K562 (cell line): ENCODE results near the gene NAT14. TPM values are rescaled to one million over a fixed set of nuclear protein-coding genes. Genes with fewer than 3 reads are reported as not detected.

ENCODE experiments used
- ATF1 ChIP-seq, 2 experiments: fragments of 450-650 bp in 1 of 2; IDR thresholded peaks; 2 replicates each; pipeline ENCODE4 v1.6.1; 2016; ENCODE audit warnings: missing compliant biosample characterization in 1 of 2, missing genetic modification characterization in 1 of 2
- ATF2 ChIP-seq: sonication (generic); formaldehyde crosslinking; IDR thresholded peaks from 2 replicates; pipeline ENCODE4 v1.8.1; 2022; ENCODE audit warnings: missing genetic modification reagents
- BCOR ChIP-seq: fragments of 450-650 bp; IDR thresholded peaks from 2 replicates; pipeline ENCODE4 v1.6.1; 2016
- EGR1 ChIP-seq: fragments of 450-650 bp; conservative IDR thresholded peaks from 2 replicates; pipeline ENCODE4 v1.6.1; 2017; ENCODE audit warnings: mild to moderate bottlenecking
- ELF1 ChIP-seq: fragments of 200-800 bp; sonication (Bioruptor generic); IDR thresholded peaks from 2 replicates; pipeline ENCODE4 v1.6.1; 2016; ENCODE audit warnings: missing genetic modification characterization, missing compliant biosample characterization
- ETV5 ChIP-seq: sonication (generic); formaldehyde crosslinking; IDR thresholded peaks from 2 replicates; pipeline ENCODE4 v1.4.0; 2020; ENCODE audit warnings: low read depth, mild to moderate bottlenecking, missing genetic modification reagents
- FIP1L1 ChIP-seq: fragments of 200-400 bp; formaldehyde crosslinking; IDR thresholded peaks from 2 replicates; pipeline ENCODE4 v1.6.1; 2018; ENCODE audit warnings: mild to moderate bottlenecking, low read depth, low read length; ENCODE audit not compliant: poor library complexity, severe bottlenecking
- KDM4B ChIP-seq, 2 experiments: fragments of 450-650 bp in 1 of 2; sonication (generic) in 1 of 2; IDR thresholded peaks; 2 replicates each; pipeline ENCODE4 v1.6.1; 2016 to 2017; ENCODE audit warnings: borderline replicate concordance in 2 of 2, antibody characterized with exemption in 1 of 2, low read depth in 1 of 2, mild to moderate bottlenecking in 1 of 2
- MTA1 ChIP-seq: fragments of 450-650 bp; IDR thresholded peaks from 2 replicates; pipeline ENCODE4 v1.6.1; 2017; ENCODE audit warnings: borderline replicate concordance
- POLR2A ChIP-seq: fragments of 450-650 bp; conservative IDR thresholded peaks from 2 replicates; pipeline ENCODE4 v1.6.1; 2016
- RB1 ChIP-seq: fragments of 450-650 bp; IDR thresholded peaks from 2 replicates; pipeline ENCODE4 v1.6.1; 2017; ENCODE audit warnings: low read depth, mild to moderate bottlenecking
- ZBTB33 ChIP-seq: sonication (generic); formaldehyde crosslinking; IDR thresholded peaks from 2 replicates; pipeline ENCODE4 v1.8.1; 2023; ENCODE audit warnings: mild to moderate bottlenecking, missing genetic modification reagents
- ZBTB7A ChIP-seq: IDR thresholded peaks from 2 replicates; pipeline ENCODE4 v1.6.1; 2011; ENCODE audit warnings: low read depth, mild to moderate bottlenecking, low read length, moderate library complexity, borderline replicate concordance; ENCODE audit not compliant: control insufficient read depth
- ZBTB9 ChIP-seq: fragments of 450-650 bp; formaldehyde crosslinking; IDR thresholded peaks from 2 replicates; pipeline ENCODE4 v1.4.0; 2020; ENCODE audit warnings: mild to moderate bottlenecking, moderate library complexity
- ZKSCAN3 ChIP-seq: fragments of 250-450 bp; sonication (Bioruptor Pico); IDR thresholded peaks from 2 replicates; pipeline ENCODE4 v1.4.0; 2020
- ZNF184 ChIP-seq: sonication (generic); formaldehyde crosslinking; IDR thresholded peaks from 2 replicates; pipeline ENCODE4 v1.5.0; 2020; ENCODE audit warnings: missing genetic modification reagents
- ZNF511 ChIP-seq: sonication (generic); formaldehyde crosslinking; IDR thresholded peaks from 2 replicates; pipeline ENCODE4 v1.8.0; 2022; ENCODE audit warnings: mild to moderate bottlenecking, missing genetic modification reagents
- ZNF740 ChIP-seq, 3 experiments: fragments of 200-800 bp in 1 of 3; sonication (Bioruptor generic) in 1 of 3; sonication (generic) in 1 of 3; formaldehyde crosslinking in 1 of 3; IDR thresholded peaks; 2 replicates each; pipeline versions ENCODE4 v1.6.1 to v1.8.0; 2016 to 2022; ENCODE audit warnings: mild to moderate bottlenecking in 2 of 3, missing compliant biosample characterization in 2 of 3, missing genetic modification characterization in 2 of 3, missing genetic modification reagents in 1 of 3
- polyA plus RNA-seq, 8 experiments: library from polyadenylated mRNA; depleted of rRNA in 4 of 8; stranded (reverse) in 5 of 8; unstranded in 3 of 8; fragments of >200 nt; fragmentation: Nextera tagmentation in 2 of 8; fragmentation: Illumina TruSeq in 1 of 8; extraction: Ambion mirVana in 2 of 8; extraction: Trizol in 1 of 8; gene quantifications; 2 replicates each; pipeline versions ENCODE4 v1.2.1 to v1.2.3, GENCODE V29; 2011 to 2014; ENCODE audit warnings: inconsistent platforms in 1 of 8, missing spikeins in 1 of 8
- total RNA-seq, 7 experiments: library from RNA; depleted of rRNA in 6 of 7; stranded (reverse); fragments of >200 nt in 6 of 7; fragmentation: Illumina TruSeq in 2 of 7; extraction: Trizol in 2 of 7; gene quantifications; 2 replicates each; pipeline versions ENCODE4 v1.2.1 to v1.2.3, GENCODE V29; 2011 to 2021; ENCODE audit warnings: low replicate concordance in 1 of 7

The NAT14 gene
- total and polyA plus RNA-seq, 9 of the 15 experiments (the other 6 are each of a cell fraction or from before 2014, with no cell fraction given), result 2.4 to 77.0 (median 26.7) TPM

- TF ChIP-seq ZNF740 (CRISPR knock-in tag; IDR thresholded peaks at IDR 0.05) (peak; percentile 35; the same call in 1 of the 2 replicates), ZNF740 (tag; IDR thresholded peaks at IDR 0.05) (no peak), ZBTB9 (CRISPR knock-in tag) (0 out of 2 replicates have a peak, but pooled peaks have one; percentile 64), ZBTB33 (no peak), ZKSCAN3 (CRISPR knock-in tag) (no peak), RB1 (peak; percentile 64), ATF2 (CRISPR knock-in tag) (0 out of 2 replicates have a peak, but pooled peaks have one; percentile 1), FIP1L1 (peak; percentile 64), ZNF184 (no peak), EGR1 (no peak), ETV5 (CRISPR knock-in tag) (peak; percentile 69), KDM4B (IDR thresholded peaks at IDR 0.05; ENCODE audit: borderline replicate concordance in 2 of 2, low read depth in 1 of 2) (0 out of 4 replicates have a peak, but pooled peaks of 1 of the 2 experiments have one; percentile 18), ZBTB7A (peak; percentile 97), ELF1 (tag) (peak; percentile 45; the same call in 1 of the 2 replicates), ZNF511 (CRISPR knock-in tag) (0 out of 2 replicates have a peak, but pooled peaks have one; percentile 17), POLR2A (peak; percentile 64), MTA1 (peak; percentile 39; the same call in 1 of the 2 replicates), BCOR (no peak), ATF1 (CRISPR knock-in tag; IDR thresholded peaks at IDR 0.05) (peak; percentile 69), ATF1 (tag; IDR thresholded peaks at IDR 0.05) (peak; percentile 93)
Observed at GRCh38 chr19:55484593-55485438, at the start of gene NAT14 (continued).
